Heart right ventricle (tissue), 16 donors: ENCODE data around the gene RBM17. TPM values are rescaled to one million over a fixed set of nuclear protein-coding genes. Genes with fewer than 3 reads are reported as not detected.

Experiments
- ATAC-seq, 8 donors: fragments of 200-7000 bp; cut with Tn5 transposase; one replicate each; pipeline ENCODE4 v1.9.1; 2020; ENCODE audit warnings: mild to moderate bottlenecking in 8 of 8, moderate library complexity in 8 of 8, moderate number of reproducible peaks in 1 of 8
- DNase-seq, 2 donors: peaks; one replicate each; pipeline ENCODE4 v3.0.0-alpha.2; 2020
- H3K27ac ChIP-seq, 10 donors: fragments of 200-600 bp; sonication (generic) in 2 of 10; one replicate each; pipeline versions ENCODE4 v1.5.0 to v1.8.0; 2020 to 2022; ENCODE audit warnings: mild to moderate bottlenecking in 3 of 10
- H3K27me3 ChIP-seq, 7 donors: fragments of 200-600 bp; one replicate each; pipeline ENCODE4 v1.8.0; 2021 to 2022; ENCODE audit warnings: mild to moderate bottlenecking in 2 of 7
- H3K36me3 ChIP-seq, 9 donors: fragments of 200-600 bp; sonication (generic) in 1 of 9; one replicate each; pipeline versions ENCODE4 v1.5.0 to v1.8.0; 2020 to 2022; ENCODE audit warnings: mild to moderate bottlenecking in 2 of 9
- H3K4me1 ChIP-seq, 9 donors: fragments of 200-600 bp; sonication (generic) in 1 of 9; one replicate each; pipeline versions ENCODE4 v1.5.0 to v1.8.0; 2020 to 2022; ENCODE audit warnings: mild to moderate bottlenecking in 4 of 9
- H3K4me3 ChIP-seq, 10 donors: fragments of 200-600 bp; sonication (generic) in 2 of 10; one replicate each; pipeline versions ENCODE4 v1.5.0 to v1.8.0; 2020 to 2022; ENCODE audit warnings: mild to moderate bottlenecking in 7 of 10, moderate library complexity in 2 of 10
- H3K9me3 ChIP-seq, 11 donors: fragments of 200-600 bp in 10 of 11; sonication (generic) in 2 of 11; one replicate each; pipeline versions ENCODE4 v1.5.0 to v1.8.0; 2013 to 2022; ENCODE audit warnings: mild to moderate bottlenecking in 2 of 11, control low read depth in 1 of 11, moderate library complexity in 1 of 11
- WGBS, 2 donors: extraction: QIAGEN DNeasy Blood & Tissue Kit; methylation state at CpG; one replicate each; pipeline ENCODE4 v1.1.7; 2013; ENCODE audit warnings: inconsistent platforms in 1 of 2; 5-methylcytosine and 5-hydroxymethylcytosine counted together
- intact Hi-C, 10 donors: fragments of 100-400 bp; cut with DNase I; formaldehyde crosslinking; loops; one replicate each; pipeline versions ENCODE4 v1.11.1 to v1.14.2; 2022
- polyA plus RNA-seq, 2 donors: library from polyadenylated mRNA; stranded (reverse); fragments of 200-250 nt; gene quantifications; one replicate each; pipeline ENCODE4 v1.2.3, GENCODE V29; 2013
- total RNA-seq, 10 donors: library from RNA; stranded (reverse); fragmentation: NEBNext Ultra II Directional in 3 of 10; extraction: Animal tissue kit (Norgen Biotek cat#: 25700) in 3 of 10; gene quantifications; one replicate each; pipeline versions ENCODE4 v1.2.1 to v1.2.4, GENCODE V29; 2021 to 2023
- TF ChIP-seq, protein P1 (sequence below), 9 donors: fragments of 200-600 bp; sonication (generic) in 2 of 9; IDR thresholded peaks; one replicate each; pipeline versions ENCODE4 v1.5.0 to v1.8.0; 2021 to 2022; ENCODE audit warnings: antibody characterized with exemption in 9 of 9, mild to moderate bottlenecking in 5 of 9, moderate library complexity in 1 of 9
- donor health status: Arrhythmogenic right ventricular cardiomyopathy.
- donor health status: ischemic (EF 13 %, LVEDD 7.1; RV severe dilation, severe dysfunction).
- donor health status: healthy with polysubstance abuse.
- donor health status: DM: no; HTN: yes; CAD: no.
- donor health status: DM: no; HTN: no; CAD: no.
- donor health status: ischemic (EF 25% LVEDD 6.9; RV normal size, moderate dysfunction).
- donor health status: ischemic (EF 25% LVEDD 5.7; RV mildly dilated, moderate dysfunction).
- donor health status: healthy.
- donor health status: DM: yes; HTN: yes; CAD: no.
- donor health status: Ischemic cardiomyopathy.
- donor health status: ischemic (EF 35%, LVEDD 5.7; RV mildly dilated, moderate dysfunction).
- donor health status: nonischemic (EF 11% LVEDD 7.7; RV severe dilation, severe dysfunction).
- donor health status: DM: yes; HTN: yes; CAD: no.
- donor health status: PGD.
- donor health status: ischemic (EF 29% LVEDD 5.4; RV normal size, mild dysfunction).
- donor health status: nonischemic (EF 23%, LVEDD 6.1; RV moderate dilation, normal function).

RBM17 gene
- total and polyA plus RNA-seq, 12 donors: 53.4 to 100 (median 64.0) TPM

DNA sequence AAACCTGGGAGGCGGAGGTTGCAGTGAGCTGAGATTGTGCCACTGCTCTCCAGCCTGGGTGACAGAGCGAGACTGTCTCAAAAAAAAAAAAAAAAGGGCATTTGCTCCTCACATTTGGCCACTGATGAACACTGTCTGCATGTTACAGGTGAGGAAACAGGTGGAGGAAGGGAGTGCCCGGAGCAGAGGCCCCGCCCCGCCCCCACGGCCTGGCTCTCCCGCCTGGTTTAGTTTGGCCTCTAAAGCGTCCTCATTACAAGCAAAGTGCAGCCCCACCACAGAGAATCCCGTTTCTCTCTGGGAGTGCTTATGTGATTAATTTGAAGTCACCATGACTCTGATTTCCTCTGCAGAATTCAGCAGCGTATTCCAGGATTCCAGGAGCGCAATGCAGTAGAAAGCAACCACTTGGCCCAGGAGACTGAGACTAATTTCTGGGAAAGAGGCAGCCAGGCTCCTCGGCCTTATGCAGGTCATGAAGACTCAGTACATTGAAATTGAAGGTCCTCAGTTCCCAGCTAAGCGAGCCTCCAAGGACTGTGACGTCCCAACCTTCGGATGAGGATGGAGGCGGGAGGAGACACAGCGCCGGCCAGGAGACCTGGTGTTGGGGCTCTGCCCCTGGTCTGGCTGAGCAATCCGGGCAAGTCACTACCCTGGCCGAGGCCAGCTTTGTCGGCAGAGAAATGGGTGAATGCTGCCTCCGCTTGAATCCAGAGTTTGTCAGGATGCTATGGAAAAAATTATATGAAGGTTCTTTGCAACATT lies 44.7 kb downstream of the RBM17 start:
- ATAC-seq (no peak), DNase-seq (no peak)
- TF ChIP-seq, protein P1, sequence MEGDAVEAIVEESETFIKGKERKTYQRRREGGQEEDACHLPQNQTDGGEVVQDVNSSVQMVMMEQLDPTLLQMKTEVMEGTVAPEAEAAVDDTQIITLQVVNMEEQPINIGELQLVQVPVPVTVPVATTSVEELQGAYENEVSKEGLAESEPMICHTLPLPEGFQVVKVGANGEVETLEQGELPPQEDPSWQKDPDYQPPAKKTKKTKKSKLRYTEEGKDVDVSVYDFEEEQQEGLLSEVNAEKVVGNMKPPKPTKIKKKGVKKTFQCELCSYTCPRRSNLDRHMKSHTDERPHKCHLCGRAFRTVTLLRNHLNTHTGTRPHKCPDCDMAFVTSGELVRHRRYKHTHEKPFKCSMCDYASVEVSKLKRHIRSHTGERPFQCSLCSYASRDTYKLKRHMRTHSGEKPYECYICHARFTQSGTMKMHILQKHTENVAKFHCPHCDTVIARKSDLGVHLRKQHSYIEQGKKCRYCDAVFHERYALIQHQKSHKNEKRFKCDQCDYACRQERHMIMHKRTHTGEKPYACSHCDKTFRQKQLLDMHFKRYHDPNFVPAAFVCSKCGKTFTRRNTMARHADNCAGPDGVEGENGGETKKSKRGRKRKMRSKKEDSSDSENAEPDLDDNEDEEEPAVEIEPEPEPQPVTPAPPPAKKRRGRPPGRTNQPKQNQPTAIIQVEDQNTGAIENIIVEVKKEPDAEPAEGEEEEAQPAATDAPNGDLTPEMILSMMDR (IDR thresholded peaks at IDR 0.05): no peak
- WGBS, 2 donors: 89 to 90% methylated on average over 22 of the region's 22 CpGs
- intact Hi-C loops: no loop called here
- H3K4me1 ChIP-seq: peaks cover under 1 to 26% (median 8%) of the 10 kb centered on the region in 9 donors
- no peak overlapping the region for H3K4me3 ChIP-seq
- H3K27ac ChIP-seq: no peak overlapping the region
- no peaks in the 10 kb centered on the region for H3K9me3 ChIP-seq
- peaks cover 0 to 20% (median 5%) of the 10 kb centered on the region in 7 donors for H3K27me3 ChIP-seq
- no peaks in the 10 kb centered on the region for H3K36me3 ChIP-seq

DNA sequence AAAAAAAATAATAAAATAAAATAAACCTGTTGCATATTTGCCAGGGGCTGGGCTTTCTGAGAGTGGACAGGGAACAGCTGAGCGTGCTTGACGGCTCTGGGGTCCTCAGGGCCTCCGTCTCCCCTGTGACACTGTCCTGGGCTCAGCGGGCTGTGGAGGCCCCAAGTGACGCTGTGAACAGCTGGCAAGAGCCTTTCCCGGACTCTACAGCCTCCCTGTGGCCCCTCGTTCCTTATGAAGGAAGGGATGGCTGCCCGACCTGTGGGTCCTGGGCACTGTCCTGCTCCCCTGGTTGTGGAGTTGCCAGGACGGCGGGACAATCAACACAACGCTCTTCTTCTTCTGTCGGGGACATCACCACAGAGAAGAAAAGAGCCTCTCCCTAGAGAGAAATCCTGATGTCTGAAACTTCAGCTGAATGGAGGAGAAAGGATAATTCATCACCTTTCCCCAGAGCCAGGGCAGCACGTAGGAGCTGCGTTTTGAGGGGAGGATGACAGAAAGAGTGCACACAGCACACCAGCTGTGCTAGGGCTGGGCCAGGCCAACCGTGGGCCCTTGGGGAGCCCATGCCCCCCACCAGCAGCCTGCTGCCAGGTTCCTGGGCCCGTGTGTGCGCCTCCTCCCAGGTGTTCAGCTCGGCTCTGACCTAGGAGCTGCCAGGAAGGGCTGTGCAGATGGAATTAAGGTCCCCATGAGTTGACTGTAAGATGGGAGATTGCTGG lies 45.4 kb downstream of the RBM17 start:
- Histone ChIP-seq H3K4me1 (peaks cover 0 to 19% (median under 1%) of the 10 kb centered on the region in 9 donors), H3K9me3 (no peaks in the 10 kb centered on the region), H3K36me3 (no peaks in the 10 kb centered on the region), H3K27ac (no peak overlapping the region), H3K4me3 (no peak overlapping the region), H3K27me3 (peaks cover 0 to 23% (median 5%) of the 10 kb centered on the region in 7 donors)
- 84 to 86% methylated on average over 18 of the region's 18 CpGs for WGBS, 2 donors
- intact Hi-C loops: no loop called here
- no peak for DNase-seq
- no peak for ATAC-seq
- TF ChIP-seq, protein P1 (IDR thresholded peaks at IDR 0.05): no peak

DNA sequence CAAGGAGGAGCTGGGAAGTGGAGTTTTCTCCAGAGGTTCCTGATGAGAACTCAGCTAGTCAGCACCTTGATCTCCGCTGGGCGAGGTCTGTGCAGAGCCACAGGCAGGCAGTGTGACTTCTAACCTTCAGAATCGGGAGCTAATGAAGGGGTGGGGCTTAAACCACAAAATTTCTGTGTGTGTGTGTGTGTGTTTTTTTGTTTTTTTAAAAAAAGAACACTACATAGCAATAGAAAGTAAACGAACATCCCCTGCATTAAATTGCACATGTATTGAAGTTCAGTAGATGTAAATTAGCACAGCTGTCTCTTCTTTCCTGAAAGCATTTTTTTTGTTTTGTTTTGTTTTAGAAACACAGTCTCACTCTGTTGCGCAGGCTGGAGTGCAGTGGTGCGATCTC lies 46.2 kb downstream of the RBM17 start:
- ATAC-seq (no peak), DNase-seq (no peak)
- Histone ChIP-seq H3K4me1 (peaks cover 0 to 13% (median 0%) of the 10 kb centered on the region in 9 donors), H3K27me3 (peaks cover 0 to 26% (median 5%) of the 10 kb centered on the region in 7 donors), H3K36me3 (no peaks in the 10 kb centered on the region), H3K27ac (no peak overlapping the region), H3K4me3 (no peak overlapping the region), H3K9me3 (no peaks in the 10 kb centered on the region)
- intact Hi-C loops: no loop called here
- TF ChIP-seq, protein P1 (IDR thresholded peaks at IDR 0.05): no peak
- 68 to 76% methylated on average over 6 of the region's 6 CpGs for WGBS, 2 donors

GRCh38 chr10:6135589-6136168 lies 46.8 kb downstream of the RBM17 start:
- DNase-seq: no peak
- Histone ChIP-seq H3K4me1 (peaks cover 0 to 19% (median 0%) of the 10 kb centered on the region in 9 donors), H3K27ac (no peak overlapping the region), H3K9me3 (no peaks in the 10 kb centered on the region), H3K4me3 (no peak overlapping the region), H3K36me3 (no peaks in the 10 kb centered on the region), H3K27me3 (peaks cover 0 to 33% (median 5%) of the 10 kb centered on the region in 7 donors)
- intact Hi-C loops: no loop called here
- WGBS, 2 donors: 91 to 93% methylated on average over 8 of the region's 8 CpGs
- TF ChIP-seq, protein P1 (IDR thresholded peaks at IDR 0.05): no peak
- no peak for ATAC-seq
